IMR-90 (cell line): ENCODE measurements around the gene CFAP221. TPM values are rescaled to one million over a fixed set of nuclear protein-coding genes. Genes with fewer than 3 reads are reported as not detected.

Experiments used
- ATAC-seq: fragments of 200-7000 bp; cut with Tn5 transposase; 2 replicates; pipeline ENCODE4 v1.9.1; 2020; ENCODE audit warnings: low read depth, mild to moderate bottlenecking, moderate library complexity
- BruUV-seq: library from RNA; stranded (reverse); fragments of 400-500 nt; replicated peaks from 2 replicates; lab custom pipeline; 2021; lab: Mats Ljungman, UMichigan
- CTCF ChIA-PET: fragments of 300-600 bp; formaldehyde crosslinking; extraction: SDS; loops from one replicate; lab custom pipeline; 2021; ENCODE audit warnings: antibody characterized with exemption; lab: Yijun Ruan, JAX
- POLR2A ChIA-PET: fragments of 300-600 bp; sonication (Branson Sonifier 250); formaldehyde crosslinking; loops from one replicate; lab custom pipeline; 2022; ENCODE audit warnings: antibody characterized with exemption; ENCODE audit not compliant: unreplicated experiment; lab: Charles Lee
- DNase-seq: peaks from one replicate; pipeline ENCODE4 v3.0.0; 2013
- H2AFZ ChIP-seq: replicated peaks from 2 replicates; pipeline ENCODE3; 2013; ENCODE audit warnings: low read length, mild to moderate bottlenecking; ENCODE audit not compliant: poor library complexity
- H2AK5ac ChIP-seq: 2 replicates; pipeline ENCODE4 v1.6.1; 2013; ENCODE audit warnings: low read depth, low read length, inconsistent platforms
- H2AK9ac ChIP-seq: replicated peaks from 2 replicates; pipeline ENCODE3; 2013; ENCODE audit warnings: mild to moderate bottlenecking, low read depth, low read length, moderate library complexity; ENCODE audit not compliant: poor library complexity
- H2BK120ac ChIP-seq: 2 replicates; pipeline ENCODE4 v1.6.1; 2013; ENCODE audit warnings: low read depth, low read length, inconsistent platforms
- H2BK15ac ChIP-seq: 3 replicates; pipeline ENCODE4 v1.6.1; 2013; ENCODE audit warnings: low read depth, low read length, inconsistent platforms
- H2BK20ac ChIP-seq: 2 replicates; pipeline ENCODE4 v1.6.1; 2013; ENCODE audit warnings: low read depth, mild to moderate bottlenecking, inconsistent platforms, low read length, moderate library complexity
- H2BK5ac ChIP-seq: 2 replicates; pipeline ENCODE4 v1.6.1; 2013; ENCODE audit warnings: mild to moderate bottlenecking, low read depth, low read length, inconsistent platforms; ENCODE audit not compliant: poor library complexity, severe bottlenecking
- H3K14ac ChIP-seq: replicated peaks from 2 replicates; pipeline ENCODE4 v1.6.1; 2013; ENCODE audit warnings: low read depth, low read length, inconsistent platforms
- H3K18ac ChIP-seq: 2 replicates; pipeline ENCODE4 v1.6.1; 2013; ENCODE audit warnings: low read depth, low read length, control low read depth
- H3K23ac ChIP-seq: 2 replicates; pipeline ENCODE4 v1.6.1; 2013; ENCODE audit warnings: low read depth, low read length, inconsistent platforms
- H3K27ac ChIP-seq: 2 replicates; pipeline ENCODE4 v1.5.1; 2013; ENCODE audit warnings: mild to moderate bottlenecking, control low read depth, low read length; ENCODE audit not compliant: insufficient read depth
- H3K27me3 ChIP-seq: 2 replicates; pipeline ENCODE4 v1.6.1; 2013; ENCODE audit warnings: low read length; ENCODE audit not compliant: control insufficient read depth, insufficient read depth
- H3K36me3 ChIP-seq: 2 replicates; pipeline ENCODE4 v1.6.1; 2013; ENCODE audit warnings: low read length, mixed read lengths; ENCODE audit not compliant: control insufficient read depth, insufficient read depth
- H3K4ac ChIP-seq: 2 replicates; pipeline ENCODE4 v1.6.1; 2013; ENCODE audit warnings: low read depth, low read length, inconsistent platforms
- H3K4me1 ChIP-seq: 2 replicates; pipeline ENCODE4 v1.6.1; 2013; ENCODE audit warnings: low read length, mixed read lengths; ENCODE audit not compliant: control insufficient read depth, insufficient read depth
- H3K4me2 ChIP-seq: 2 replicates; pipeline ENCODE4 v1.6.1; 2013; ENCODE audit warnings: low read depth, mild to moderate bottlenecking, control low read depth, low read length, moderate library complexity
- H3K4me3 ChIP-seq: 2 replicates; pipeline ENCODE4 v1.5.1; 2013; ENCODE audit warnings: low read depth, mild to moderate bottlenecking, control low read depth, low read length, moderate library complexity; ENCODE audit not compliant: insufficient read depth
- H3K56ac ChIP-seq: 2 replicates; pipeline ENCODE4 v1.6.1; 2013; ENCODE audit warnings: low read length, inconsistent platforms; ENCODE audit not compliant: insufficient read depth; ENCODE audit errors: extremely low read depth
- H3K79me1 ChIP-seq, 2 experiments: 2 replicates each; pipeline ENCODE4 v1.6.1; 2013; ENCODE audit warnings: low read length in 2 of 2, inconsistent platforms in 1 of 2, low read depth in 1 of 2
- H3K9ac ChIP-seq: 2 replicates; pipeline ENCODE4 v1.6.1; 2013; ENCODE audit warnings: low read depth, low read length, control low read depth
- H3K9me1 ChIP-seq: 2 replicates; pipeline ENCODE4 v1.6.1; 2013; ENCODE audit warnings: low read length, inconsistent platforms; ENCODE audit not compliant: insufficient read depth
- H3K9me3 ChIP-seq: 2 replicates; pipeline ENCODE4 v1.6.1; 2013; ENCODE audit warnings: low read length; ENCODE audit not compliant: control insufficient read depth, insufficient read depth
- H4K20me1 ChIP-seq: 2 replicates; pipeline ENCODE4 v1.6.1; 2013; ENCODE audit warnings: low read length, inconsistent platforms; ENCODE audit not compliant: insufficient read depth
- H4K5ac ChIP-seq: 2 replicates; pipeline ENCODE4 v1.6.1; 2013; ENCODE audit warnings: mild to moderate bottlenecking, low read depth, low read length, control low read depth
- H4K8ac ChIP-seq, 2 experiments: 2 replicates each; pipeline ENCODE4 v1.6.1; 2013; ENCODE audit warnings: low read depth in 2 of 2, low read length in 2 of 2, control low read depth in 1 of 2, inconsistent platforms in 1 of 2
- H4K91ac ChIP-seq: 2 replicates; pipeline ENCODE4 v1.6.1; 2013; ENCODE audit warnings: low read depth, low read length, inconsistent platforms; ENCODE audit not compliant: insufficient read depth
- BHLHE40 ChIP-seq: fragments of 150-350 bp; IDR thresholded peaks from 2 replicates; pipeline ENCODE4 v1.6.1; 2016; ENCODE audit warnings: mild to moderate bottlenecking, low read depth, low read length
- CEBPB ChIP-seq: IDR thresholded peaks from 2 replicates; pipeline ENCODE4 v1.6.1; 2012; ENCODE audit warnings: low read depth, low read length, improper control_type of control experiment
- CHD1 ChIP-seq: IDR thresholded peaks from 2 replicates; pipeline ENCODE4 v1.6.1; 2012; ENCODE audit warnings: low read depth, low read length, improper control_type of control experiment
- FOS ChIP-seq: fragments of 150-350 bp; IDR thresholded peaks from 2 replicates; pipeline ENCODE4 v1.6.1; 2016; ENCODE audit warnings: low read depth, low read length
- MAFK ChIP-seq: IDR thresholded peaks from 2 replicates; pipeline ENCODE4 v1.6.1; 2012; ENCODE audit warnings: low read depth, low read length, improper control_type of control experiment
- MAZ ChIP-seq: IDR thresholded peaks from 2 replicates; pipeline ENCODE4 v1.6.1; 2012; ENCODE audit warnings: low read depth, mild to moderate bottlenecking, low read length, improper control_type of control experiment, moderate library complexity, borderline replicate concordance
- NFE2L2 ChIP-seq: fragments of 150-350 bp; IDR thresholded peaks from 2 replicates; pipeline ENCODE4 v1.6.1; 2016; ENCODE audit warnings: low read depth, mild to moderate bottlenecking, low read length
- POLR2A ChIP-seq: IDR thresholded peaks from 2 replicates; pipeline ENCODE4 v1.6.1; 2012; ENCODE audit warnings: mild to moderate bottlenecking, low read depth, low read length
- RAD21 ChIP-seq: IDR thresholded peaks from 2 replicates; pipeline ENCODE4 v1.6.1; 2012; ENCODE audit warnings: low read length, improper control_type of control experiment
- RCOR1 ChIP-seq: IDR thresholded peaks from 2 replicates; pipeline ENCODE4 v1.6.1; 2012; ENCODE audit warnings: mild to moderate bottlenecking, low read length, improper control_type of control experiment; ENCODE audit not compliant: insufficient replicate concordance
- SMC3 ChIP-seq: fragments of 150-350 bp; IDR thresholded peaks from 2 replicates; pipeline ENCODE4 v1.6.1; 2016; ENCODE audit warnings: low read depth, mild to moderate bottlenecking, antibody characterized with exemption, low read length, moderate library complexity
- WGBS, 2 experiments: methylation state at CpG; one replicate each; pipeline versions ENCODE4 v1.1.5 to v1.1.7; 2013; ENCODE audit warnings: missing lambda C conversion rate in 2 of 2; ENCODE audit not compliant: insufficient read length in 1 of 2; ENCODE audit errors: extremely low coverage in 2 of 2; 5-methylcytosine and 5-hydroxymethylcytosine counted together
- dilution Hi-C: fragments of 300-500 bp; cut with HindIII; formaldehyde crosslinking; loops from one replicate; pipeline ENCODE4 v1.14.3; 2018; ENCODE audit warnings: low sequenced_read_pairs; ENCODE audit not compliant: unreplicated experiment
- in situ Hi-C: fragments of 300-500 bp; cut with MboI; formaldehyde crosslinking; loops from 3 replicates; pipeline ENCODE4 v1.14.3; 2019; ENCODE audit warnings: low sequenced_read_pairs, inconsistent platforms, mixed read lengths
- intact Hi-C: fragments of 100-400 bp; cut with micrococcal nuclease; formaldehyde crosslinking; loops from 2 replicates; pipeline ENCODE4 v1.10.0; 2022
- polyA plus RNA-seq, 3 experiments: library from polyadenylated mRNA; depleted of rRNA; stranded (reverse); fragments of >200 nt; gene quantifications; 2 replicates each; pipeline ENCODE4 v1.2.3, GENCODE V29; 2012; ENCODE audit warnings: low replicate concordance in 1 of 3
- total RNA-seq: library from RNA; depleted of rRNA; stranded (reverse); fragments of >200 nt; gene quantifications from 2 replicates; pipeline ENCODE4 v1.2.3, GENCODE V29; 2012
- TF ChIP-seq, protein P1 (sequence below): fragments of 150-350 bp; IDR thresholded peaks from 2 replicates; pipeline ENCODE4 v1.6.1; 2016; ENCODE audit warnings: low read depth, mild to moderate bottlenecking, low read length, moderate library complexity, borderline replicate concordance
- TF ChIP-seq, protein P2 (sequence below): fragments of 150-350 bp; IDR thresholded peaks from 2 replicates; pipeline ENCODE4 v1.6.1; 2017; ENCODE audit warnings: mild to moderate bottlenecking, antibody characterized with exemption, low read length, low read depth
- TF ChIP-seq, protein P3 (sequence below): conservative IDR thresholded peaks from 2 replicates; pipeline ENCODE4 v1.5.1; 2012; ENCODE audit warnings: mild to moderate bottlenecking, low read depth, low read length, improper control_type of control experiment

The CFAP221 gene
- total and polyA plus RNA-seq, 2 of the 4 experiments (the other 2 are of a cell fraction) = not detected

DNA sequence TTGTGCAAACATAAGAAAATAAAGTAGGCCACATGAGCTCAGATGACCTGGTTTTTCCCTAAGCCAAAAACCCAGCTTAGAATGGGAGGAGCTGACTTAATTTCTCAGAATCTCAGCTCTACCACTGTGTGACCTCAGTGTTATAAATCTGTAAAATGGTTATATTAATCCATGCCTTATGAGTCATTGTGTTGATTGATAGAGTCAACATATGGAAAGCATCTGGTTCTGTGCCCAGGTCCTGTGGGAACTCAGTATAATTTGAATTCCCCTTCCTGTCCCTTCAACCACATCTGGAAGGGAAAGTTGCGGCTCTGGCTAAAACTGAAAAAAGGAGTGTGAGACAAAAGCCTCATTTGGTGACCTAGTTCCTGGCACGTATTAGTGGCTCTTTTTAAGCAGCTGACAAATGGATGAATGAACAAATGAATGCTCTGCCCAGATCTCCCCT, 160.4 kb downstream of the CFAP221 start:
- Histone ChIP-seq H2AK9ac (no peak overlapping the region), H3K23ac (no peak overlapping the region), H4K20me1 (no peaks in the 10 kb centered on the region), H2BK5ac (no peak overlapping the region), H2AFZ (no peak overlapping the region), H2BK20ac (no peak overlapping the region), H3K4me3 (no peak overlapping the region), H3K79me1 (no peaks in the 10 kb centered on the region), H3K9me1 (no peaks in the 10 kb centered on the region), H4K5ac (no peak overlapping the region), H3K14ac (no peak overlapping the region), H2BK15ac (no peak overlapping the region), H3K9me3 (peaks cover 5% of the 10 kb centered on the region; the same call in 1 of the 2 replicates), H3K4me1 (no peaks in the 10 kb centered on the region), H4K8ac (no peak overlapping the region), H3K36me3 (no peaks in the 10 kb centered on the region), H3K18ac (no peak overlapping the region), H3K27me3 (peaks cover 9% of the 10 kb centered on the region; the same call in 1 of the 2 replicates), H2AK5ac (no peak overlapping the region), H4K91ac (no peak overlapping the region), H3K9ac (no peak overlapping the region), H3K56ac (no peak overlapping the region), H3K4ac (no peak overlapping the region), H3K4me2 (no peak overlapping the region), H3K27ac (no peak overlapping the region), H2BK120ac (no peak overlapping the region)
- in situ Hi-C loops (no loop called here), intact Hi-C loops (loop anchor here (1.0 to 10.0 kb wide), 2 partner anchors 118 to 970 kb away; no protein-coding TSS in a partner anchor), dilution Hi-C loops (no loop called here)
- 60% methylated on average over 1 of the region's 2 CpGs; no CpG with 5 or more reads in 1 of the 2 experiments for WGBS, 2 experiments
- peak; percentile 25 for DNase-seq
- no TSS peak for BruUV-seq
- ChIA-PET POLR2A (no interaction called here), CTCF (interaction anchor here (0.6 to 1.6 kb wide), 2 partner anchors 304 to 470 kb away, joined by 3 to 7 read pairs; no protein-coding TSS in a partner anchor)
- TF ChIP-seq CEBPB (no peak), RCOR1 (no peak), BHLHE40 (no peak), RAD21 (no peak), MAZ (no peak), NFE2L2 (no peak), FOS (no peak), SMC3 (no peak), MAFK (no peak), POLR2A (no peak), CHD1 (no peak)
- TF ChIP-seq, protein P1, sequence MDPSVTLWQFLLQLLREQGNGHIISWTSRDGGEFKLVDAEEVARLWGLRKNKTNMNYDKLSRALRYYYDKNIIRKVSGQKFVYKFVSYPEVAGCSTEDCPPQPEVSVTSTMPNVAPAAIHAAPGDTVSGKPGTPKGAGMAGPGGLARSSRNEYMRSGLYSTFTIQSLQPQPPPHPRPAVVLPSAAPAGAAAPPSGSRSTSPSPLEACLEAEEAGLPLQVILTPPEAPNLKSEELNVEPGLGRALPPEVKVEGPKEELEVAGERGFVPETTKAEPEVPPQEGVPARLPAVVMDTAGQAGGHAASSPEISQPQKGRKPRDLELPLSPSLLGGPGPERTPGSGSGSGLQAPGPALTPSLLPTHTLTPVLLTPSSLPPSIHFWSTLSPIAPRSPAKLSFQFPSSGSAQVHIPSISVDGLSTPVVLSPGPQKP = no peak
- TF ChIP-seq, protein P2, sequence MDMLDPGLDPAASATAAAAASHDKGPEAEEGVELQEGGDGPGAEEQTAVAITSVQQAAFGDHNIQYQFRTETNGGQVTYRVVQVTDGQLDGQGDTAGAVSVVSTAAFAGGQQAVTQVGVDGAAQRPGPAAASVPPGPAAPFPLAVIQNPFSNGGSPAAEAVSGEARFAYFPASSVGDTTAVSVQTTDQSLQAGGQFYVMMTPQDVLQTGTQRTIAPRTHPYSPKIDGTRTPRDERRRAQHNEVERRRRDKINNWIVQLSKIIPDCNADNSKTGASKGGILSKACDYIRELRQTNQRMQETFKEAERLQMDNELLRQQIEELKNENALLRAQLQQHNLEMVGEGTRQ = no peak
- TF ChIP-seq, protein P3, sequence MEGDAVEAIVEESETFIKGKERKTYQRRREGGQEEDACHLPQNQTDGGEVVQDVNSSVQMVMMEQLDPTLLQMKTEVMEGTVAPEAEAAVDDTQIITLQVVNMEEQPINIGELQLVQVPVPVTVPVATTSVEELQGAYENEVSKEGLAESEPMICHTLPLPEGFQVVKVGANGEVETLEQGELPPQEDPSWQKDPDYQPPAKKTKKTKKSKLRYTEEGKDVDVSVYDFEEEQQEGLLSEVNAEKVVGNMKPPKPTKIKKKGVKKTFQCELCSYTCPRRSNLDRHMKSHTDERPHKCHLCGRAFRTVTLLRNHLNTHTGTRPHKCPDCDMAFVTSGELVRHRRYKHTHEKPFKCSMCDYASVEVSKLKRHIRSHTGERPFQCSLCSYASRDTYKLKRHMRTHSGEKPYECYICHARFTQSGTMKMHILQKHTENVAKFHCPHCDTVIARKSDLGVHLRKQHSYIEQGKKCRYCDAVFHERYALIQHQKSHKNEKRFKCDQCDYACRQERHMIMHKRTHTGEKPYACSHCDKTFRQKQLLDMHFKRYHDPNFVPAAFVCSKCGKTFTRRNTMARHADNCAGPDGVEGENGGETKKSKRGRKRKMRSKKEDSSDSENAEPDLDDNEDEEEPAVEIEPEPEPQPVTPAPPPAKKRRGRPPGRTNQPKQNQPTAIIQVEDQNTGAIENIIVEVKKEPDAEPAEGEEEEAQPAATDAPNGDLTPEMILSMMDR = no peak
- ATAC-seq = no peak
